ENCODE results near the gene VWA5B1.
"Not testable (repeated sequence)": the region's sequence is repeated elsewhere in the genome, so short reads cannot be mapped to it uniquely, and the experiment has no call there.

The VWA5B1 gene

GRCh38 chr1:20280341-20280740, 10.3 kb upstream of the VWA5B1 start:
- DNase-seq = no peak

- no peak for DNase-seq
Observed at GRCh38 chr1:20280906-20281305, 9.8 kb upstream of the VWA5B1 start.

- peak; percentile 21 for DNase-seq
Observed at GRCh38 chr1:20281801-20282200, 8.9 kb upstream of the VWA5B1 start.

- peak; percentile 72 for DNase-seq
Observed at GRCh38 chr1:20282533-20282932, 8.1 kb upstream of the VWA5B1 start.

GRCh38 chr1:20284046-20284445, 6.6 kb upstream of the VWA5B1 start:
- no peak for DNase-seq

- no peak for DNase-seq
Observed at GRCh38 chr1:20284625-20285024, 6.0 kb upstream of the VWA5B1 start.

- DNase-seq = no peak
Observed at GRCh38 chr1:20285510-20285909, 5.2 kb upstream of the VWA5B1 start.

GRCh38 chr1:20287696-20288095, 3.0 kb upstream of the VWA5B1 start:
- not testable (repeated sequence) for DNase-seq

- no peak for DNase-seq
Observed at GRCh38 chr1:20291645-20292084, 990 bp downstream of the VWA5B1 start.

- DNase-seq = no peak
Observed at GRCh38 chr1:20298626-20299025, 8.0 kb downstream of the VWA5B1 start.

GRCh38 chr1:20301463-20302107, 10.9 kb downstream of the VWA5B1 start:
- DNase-seq = no peak

GRCh38 chr1:20302108-20302471, 11.4 kb downstream of the VWA5B1 start:
- DNase-seq = no peak

- no peak for DNase-seq
Observed at GRCh38 chr1:20307026-20307425, 16.4 kb downstream of the VWA5B1 start.

- no peak for DNase-seq
Observed at GRCh38 chr1:20308569-20308968, 17.9 kb downstream of the VWA5B1 start.

GRCh38 chr1:20311289-20311688, 20.6 kb downstream of the VWA5B1 start:
- no peak for DNase-seq

GRCh38 chr1:20312310-20312709, 21.6 kb downstream of the VWA5B1 start:
- DNase-seq = no peak

- DNase-seq = no peak
Observed at GRCh38 chr1:20312818-20313217, 22.1 kb downstream of the VWA5B1 start.

GRCh38 chr1:20317471-20317870, 26.8 kb downstream of the VWA5B1 start:
- no peak for DNase-seq

- DNase-seq = no peak
Observed at GRCh38 chr1:20318521-20318920, 27.8 kb downstream of the VWA5B1 start.

- no peak for DNase-seq
Observed at GRCh38 chr1:20318971-20319370, 28.3 kb downstream of the VWA5B1 start.

GRCh38 chr1:20319456-20320220, 29.0 kb downstream of the VWA5B1 start:
- DNase-seq = no peak

GRCh38 chr1:20320704-20321103, 30.0 kb downstream of the VWA5B1 start:
- no peak for DNase-seq

GRCh38 chr1:20321573-20321972, 30.9 kb downstream of the VWA5B1 start:
- no peak for DNase-seq

- DNase-seq = no peak
Observed at GRCh38 chr1:20322081-20322824, 31.6 kb downstream of the VWA5B1 start.
